NCI-H2029 (cell line): ENCODE data around the gene CALM1.

Experiments
- DNase-seq: peaks from one replicate; lab custom pipeline; 2025; lab: John Stamatoyannopoulos, UW

CALM1 gene

GRCh38 chr14:90396341-90397339, at the start of gene CALM1:
Gene CALM1, plus strand, starts transcription at chr14:90397029. Its CDS starts 202 bp downstream, at chr14:90397231.
- peak; percentile 51 for DNase-seq

- DNase-seq, result no peak
Measured at GRCh38 chr14:90348270-90348669, 48.6 kb upstream of the CALM1 start.

- DNase-seq, result no peak
Measured at GRCh38 chr14:90349739-90350138, 47.1 kb upstream of the CALM1 start.

GRCh38 chr14:90354551-90355298, 42.1 kb upstream of the CALM1 start:
- no peak for DNase-seq

- DNase-seq, result no peak
Measured at GRCh38 chr14:90355540-90356518, 41.0 kb upstream of the CALM1 start.

GRCh38 chr14:90356925-90357324, 39.9 kb upstream of the CALM1 start:
- no peak for DNase-seq

GRCh38 chr14:90358359-90358758, 38.5 kb upstream of the CALM1 start:
- DNase-seq, result no peak

- DNase-seq, result no peak
Measured at GRCh38 chr14:90361865-90362557, 34.8 kb upstream of the CALM1 start.

GRCh38 chr14:90362558-90362896, 34.3 kb upstream of the CALM1 start:
- DNase-seq, result no peak

- DNase-seq, result no peak
Measured at GRCh38 chr14:90368946-90369721, 27.7 kb upstream of the CALM1 start.

- no peak for DNase-seq
Measured at GRCh38 chr14:90373887-90374286, 22.9 kb upstream of the CALM1 start.

- DNase-seq, result no peak
Measured at GRCh38 chr14:90374813-90375212, 22.0 kb upstream of the CALM1 start.

- no peak for DNase-seq
Measured at GRCh38 chr14:90375934-90376333, 20.9 kb upstream of the CALM1 start.

GRCh38 chr14:90378249-90378648, 18.6 kb upstream of the CALM1 start:
- no peak for DNase-seq

GRCh38 chr14:90379106-90379505, 17.7 kb upstream of the CALM1 start:
- no peak for DNase-seq

GRCh38 chr14:90381011-90381786, 15.6 kb upstream of the CALM1 start:
- no peak for DNase-seq

GRCh38 chr14:90381999-90382451, 14.8 kb upstream of the CALM1 start:
- DNase-seq, result peak; percentile 70

- DNase-seq, result peak; percentile 39
Measured at GRCh38 chr14:90382491-90383125, 14.2 kb upstream of the CALM1 start.

- DNase-seq, result peak; percentile 96
Measured at GRCh38 chr14:90383126-90383730, 13.6 kb upstream of the CALM1 start.
